Ramos (cell line): ENCODE results near the gene ZBTB7A.

Source experiments
- in situ Hi-C: fragments of 300-500 bp; cut with MboI; formaldehyde crosslinking; loops from one replicate; pipeline ENCODE4 v1.14.3; 2022; ENCODE audit warnings: low sequenced_read_pairs; ENCODE audit not compliant: unreplicated experiment

ZBTB7A gene

GRCh38 chr19:4066682-4067395, at the start of gene ZBTB7A:
ZBTB7A (minus strand) TSS chr19:4066899; CDS start chr19:4055232, 11,667 bp downstream.
- in situ Hi-C loops = no loop called here

DNA sequence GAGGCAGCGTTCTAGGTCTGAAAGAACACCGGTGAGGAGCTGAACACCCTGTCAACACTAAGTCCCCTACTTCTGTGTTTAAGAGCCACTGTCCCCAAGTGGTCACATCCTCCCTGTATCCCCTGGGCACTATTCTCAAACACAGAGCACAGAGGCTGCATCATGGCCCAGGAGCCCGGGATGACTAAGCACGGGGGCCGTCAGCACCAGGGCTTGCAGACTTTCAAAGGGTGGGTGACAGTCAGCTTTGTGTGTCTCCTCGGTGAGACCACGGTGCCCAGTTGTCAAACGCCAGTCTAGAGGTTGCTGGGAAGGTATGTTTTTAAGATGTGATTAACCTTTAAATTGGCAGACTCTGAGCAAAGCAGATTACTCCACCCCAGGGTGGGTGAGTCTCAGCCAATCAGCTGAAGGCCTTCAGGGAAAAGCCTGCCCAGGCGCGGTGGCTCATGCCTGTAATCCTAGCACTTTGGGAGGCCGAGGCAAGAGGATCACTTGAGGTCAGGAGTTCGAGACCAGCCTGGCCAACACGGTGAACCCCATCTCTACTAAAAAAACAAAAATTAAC, 49.2 kb upstream of the ZBTB7A start:
- in situ Hi-C loops = no loop called here

GRCh38 chr19:4115050-4115817, 48.5 kb upstream of the ZBTB7A start:
- in situ Hi-C loops = no loop called here

- in situ Hi-C loops = no loop called here
Observed at GRCh38 chr19:4114181-4114580, 47.5 kb upstream of the ZBTB7A start.

DNA sequence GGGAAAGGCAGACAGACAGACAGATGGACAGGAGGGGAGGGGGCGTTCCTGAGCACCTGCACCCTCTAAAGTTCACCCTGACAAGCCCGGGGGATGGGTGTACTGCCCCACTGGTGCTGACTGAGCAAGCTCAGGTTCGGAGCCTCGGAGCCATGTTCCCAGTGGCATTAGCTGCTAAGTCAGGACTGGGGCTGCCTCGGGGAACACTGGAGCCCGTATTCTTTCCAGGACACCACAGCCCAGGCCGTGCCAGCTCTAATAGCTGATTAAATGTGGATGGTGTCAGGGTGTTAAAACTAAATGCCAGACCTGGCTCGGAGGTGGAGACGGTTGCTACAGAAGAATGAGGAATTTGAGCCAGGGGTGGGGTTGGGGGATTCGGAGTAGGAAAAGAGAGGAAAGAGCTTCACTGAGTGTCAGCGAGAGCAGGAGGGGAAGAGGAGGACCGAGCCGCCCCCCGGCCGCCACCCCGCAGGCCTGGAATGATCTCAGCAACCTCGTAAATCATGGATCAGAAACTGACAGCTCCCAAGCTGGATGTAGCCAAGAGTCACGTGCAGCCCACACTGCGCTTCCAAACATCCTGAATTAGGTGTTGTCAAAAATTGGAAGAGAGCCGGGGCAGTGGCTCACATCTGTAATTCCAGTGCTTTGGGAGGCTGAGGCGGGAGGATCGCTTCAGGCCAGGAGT, 46.8 kb upstream of the ZBTB7A start:
- in situ Hi-C loops = no loop called here

GRCh38 chr19:4112367-4112766, 45.7 kb upstream of the ZBTB7A start:
- in situ Hi-C loops = no loop called here

DNA sequence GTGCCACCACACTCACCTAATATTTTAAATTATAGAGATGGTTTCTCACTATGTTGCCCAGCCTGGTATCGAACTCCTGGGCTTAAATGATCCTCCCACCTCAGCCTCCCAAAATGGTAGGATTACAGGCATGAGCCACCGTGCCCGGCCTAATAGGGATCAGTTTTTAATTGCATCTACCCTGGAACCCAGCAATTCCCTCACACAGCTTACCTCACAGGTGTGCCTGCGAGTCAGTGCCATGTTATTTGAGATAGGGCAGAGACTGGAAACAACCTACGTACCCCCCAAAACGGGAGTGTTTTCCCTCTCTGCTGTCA, 42.9 kb upstream of the ZBTB7A start:
- in situ Hi-C loops = no loop called here

DNA sequence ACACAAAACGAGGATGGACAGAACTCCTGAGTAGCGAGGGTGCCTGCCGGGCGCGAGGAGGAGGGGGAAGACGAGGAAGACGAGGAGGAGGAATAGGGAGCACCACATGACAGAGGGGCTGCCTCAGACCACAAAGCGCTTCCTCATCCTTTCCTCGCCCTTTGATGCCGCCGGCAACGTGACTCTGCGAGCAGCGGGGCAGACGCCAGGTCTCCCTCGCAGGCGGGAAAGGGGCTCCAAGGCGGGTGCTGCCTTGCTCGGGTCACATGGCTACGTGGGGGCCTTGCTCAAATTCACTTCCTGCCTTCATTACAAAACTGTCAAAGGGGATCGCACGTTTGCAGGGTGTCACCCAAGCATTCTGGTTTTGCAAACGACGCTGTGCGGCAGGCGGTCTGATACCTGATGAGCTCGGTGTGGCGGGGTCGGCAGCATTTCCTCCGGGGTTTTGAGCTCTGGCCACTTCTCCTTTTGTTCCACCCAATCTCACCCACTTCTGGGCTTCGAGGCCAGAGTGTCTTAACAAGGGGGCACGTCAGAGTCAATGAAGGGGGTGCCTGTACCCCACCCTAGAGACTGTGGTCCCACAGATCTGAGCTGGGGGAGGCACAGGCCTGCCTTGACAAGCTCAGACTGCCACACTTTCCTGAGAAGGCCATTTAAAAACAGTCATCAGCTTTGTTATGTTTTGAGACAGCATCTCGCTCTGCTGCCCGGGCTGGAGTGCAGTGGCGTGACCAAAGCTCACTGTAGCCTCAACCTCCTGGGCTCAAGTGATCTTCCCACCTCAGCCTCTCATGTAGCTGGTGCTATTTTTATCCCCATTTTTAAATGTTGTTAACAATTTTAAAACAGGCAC, 42.3 kb upstream of the ZBTB7A start:
- in situ Hi-C loops = no loop called here

DNA sequence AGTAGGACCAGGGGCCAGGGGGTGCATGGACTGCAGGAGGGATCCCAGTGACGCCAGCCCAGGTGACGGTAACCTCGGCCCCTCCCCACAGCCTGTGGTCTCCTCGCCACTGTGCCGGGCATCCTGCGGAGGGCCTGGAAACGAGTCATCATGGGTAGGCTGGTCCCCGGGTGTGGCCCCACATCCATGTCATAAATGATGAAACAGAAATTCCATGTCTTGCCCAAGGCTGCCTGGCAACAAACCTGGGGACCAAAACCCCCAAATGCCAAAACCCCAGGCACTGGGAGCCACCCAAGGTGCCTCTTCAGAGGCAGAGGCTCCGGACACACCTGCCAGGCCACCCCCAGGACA, 36.4 kb upstream of the ZBTB7A start:
- in situ Hi-C loops = no loop called here

DNA sequence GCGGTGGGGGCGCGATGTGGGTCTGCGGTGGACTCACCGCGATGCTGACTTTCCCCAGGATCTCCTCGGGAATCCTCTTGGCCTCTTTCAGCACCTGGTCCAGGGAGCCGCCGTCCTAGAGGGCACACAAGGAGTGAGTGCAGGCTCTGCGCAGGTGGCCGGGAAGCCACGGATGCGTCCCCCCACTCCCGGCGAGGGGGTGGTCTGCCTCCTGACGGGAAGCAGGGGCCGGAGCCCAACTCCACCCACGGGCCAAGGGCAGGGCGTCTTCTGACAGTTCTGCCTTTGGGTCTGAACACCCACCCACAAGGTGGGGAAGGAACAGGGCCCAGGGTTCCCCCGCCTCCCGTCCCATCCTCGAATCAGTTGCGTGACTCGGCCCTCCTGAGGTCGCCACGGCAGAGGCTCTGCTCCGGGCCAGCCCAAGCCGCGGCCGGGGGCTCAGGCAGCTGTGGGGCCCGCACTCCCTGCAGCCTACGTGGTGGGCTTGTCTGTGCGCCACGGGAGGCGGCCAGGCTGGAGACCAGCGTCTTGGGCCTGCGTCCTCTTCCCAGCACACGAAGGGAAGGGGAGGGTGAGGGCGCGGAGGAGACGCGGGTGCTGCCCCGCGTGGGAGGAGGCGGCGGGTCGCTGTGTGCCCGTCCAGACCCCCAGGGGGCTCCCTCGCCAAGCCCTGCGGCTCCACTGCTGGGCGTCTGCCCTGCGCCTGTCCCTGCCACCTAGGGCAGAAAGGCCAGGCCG, 35.8 kb upstream of the ZBTB7A start:
- in situ Hi-C loops = no loop called here

- in situ Hi-C loops = no loop called here
Observed at GRCh38 chr19:4101496-4101770, 34.7 kb upstream of the ZBTB7A start.

- in situ Hi-C loops = no loop called here
Observed at GRCh38 chr19:4100647-4101495, 34.2 kb upstream of the ZBTB7A start.

DNA sequence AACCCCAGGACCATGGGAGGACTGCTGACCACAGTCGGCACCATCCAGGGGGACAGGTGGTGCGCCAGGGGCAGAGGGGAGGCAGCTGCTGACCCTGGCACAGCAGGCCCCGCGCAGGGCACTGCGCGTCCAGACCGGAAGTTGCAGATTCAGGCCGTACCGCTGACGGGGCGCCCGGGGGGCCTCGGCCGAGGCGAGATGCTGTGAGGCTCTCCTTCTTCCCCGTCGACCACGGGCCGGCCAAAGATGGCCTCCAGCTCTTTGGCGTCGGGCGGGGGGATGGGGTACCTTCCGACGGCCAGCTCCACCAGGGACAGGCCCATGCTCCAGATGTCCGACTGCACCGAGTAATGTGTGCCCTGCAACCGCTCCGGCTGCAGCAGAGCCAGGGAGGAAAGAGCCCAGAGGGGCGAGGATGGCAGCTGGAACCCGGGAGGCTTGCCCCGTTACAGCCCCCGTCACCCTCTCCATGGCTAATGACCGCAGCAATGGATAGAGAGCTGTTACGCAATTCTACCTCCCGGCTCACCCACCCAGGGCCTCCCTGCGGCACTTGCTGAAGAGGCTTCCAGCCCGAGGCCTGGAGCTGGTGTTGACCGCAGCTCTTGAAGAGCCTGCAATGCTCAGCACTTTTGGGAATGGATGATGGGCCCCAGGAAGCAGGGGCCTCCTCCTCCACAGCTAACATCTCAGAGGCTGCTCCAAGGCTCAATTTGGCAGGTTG, 32.5 kb upstream of the ZBTB7A start:
- in situ Hi-C loops = no loop called here

- in situ Hi-C loops = no loop called here
Observed at GRCh38 chr19:4098493-4098892, 31.8 kb upstream of the ZBTB7A start.

DNA sequence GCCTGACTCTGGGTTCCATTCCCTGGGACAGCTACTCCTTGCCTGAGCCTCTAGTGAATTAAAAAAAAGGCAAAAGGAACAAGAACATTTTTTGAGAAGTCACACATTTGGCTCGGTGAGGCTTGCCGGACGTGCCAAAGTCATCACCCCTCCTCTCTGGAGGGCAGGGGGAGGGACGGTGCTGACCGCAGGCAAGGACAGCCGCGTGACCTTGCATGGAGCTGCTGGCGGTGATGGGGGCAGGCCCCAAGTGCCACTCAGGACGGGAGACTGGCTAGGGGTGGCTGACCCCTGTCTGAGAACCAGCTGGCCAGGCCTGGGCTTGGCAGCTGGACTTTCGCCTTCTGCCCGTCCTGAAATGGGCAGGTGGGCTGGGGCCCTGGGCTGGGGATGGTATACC, 30.8 kb upstream of the ZBTB7A start:
- in situ Hi-C loops = no loop called here

GRCh38 chr19:4096049-4096892, 29.6 kb upstream of the ZBTB7A start:
- in situ Hi-C loops = no loop called here

GRCh38 chr19:4095488-4095844, 28.8 kb upstream of the ZBTB7A start:
- in situ Hi-C loops = no loop called here
